Activated T-cell treated with anti-CD3 and anti-CD28 coated beads for 4 hours (primary cell): ENCODE results near the gene FYN.

Experiments used
- DNase-seq: peaks from one replicate; pipeline ENCODE4 v3.0.0-alpha.2; 2020

FYN gene

GRCh38 chr6:111766201-111766857 lies 106.9 kb downstream of the FYN start:
- DNase-seq = no peak

- no peak for DNase-seq
These were observed 107.5 kb downstream of the FYN start for GRCh38 chr6:111765763-111766162.

GRCh38 chr6:111764238-111765175 lies 108.7 kb downstream of the FYN start:
- peak; percentile 41 for DNase-seq

GRCh38 chr6:111763381-111763780 lies 109.9 kb downstream of the FYN start:
- no peak for DNase-seq

GRCh38 chr6:111761783-111762312 lies 111.4 kb downstream of the FYN start:
- DNase-seq = no peak

- DNase-seq = no peak
These were observed 112.0 kb downstream of the FYN start for GRCh38 chr6:111761212-111761611.

- DNase-seq = no peak
These were observed 113.1 kb downstream of the FYN start for GRCh38 chr6:111759836-111760785.

GRCh38 chr6:111759331-111759835 lies 113.9 kb downstream of the FYN start:
- no peak for DNase-seq

- no peak for DNase-seq
These were observed 114.5 kb downstream of the FYN start for GRCh38 chr6:111758608-111759329.

GRCh38 chr6:111757342-111757741 lies 115.9 kb downstream of the FYN start:
- no peak for DNase-seq

- DNase-seq = no peak
These were observed 118.8 kb downstream of the FYN start for GRCh38 chr6:111754423-111754822.

- DNase-seq = no peak
These were observed 119.7 kb downstream of the FYN start for GRCh38 chr6:111753573-111753972.

- DNase-seq = no peak
These were observed 120.8 kb downstream of the FYN start for GRCh38 chr6:111752476-111752875.

GRCh38 chr6:111750753-111751673 lies 122.2 kb downstream of the FYN start:
- no peak for DNase-seq

GRCh38 chr6:111750153-111750552 lies 123.1 kb downstream of the FYN start:
- DNase-seq = no peak

- no peak for DNase-seq
These were observed 125.0 kb downstream of the FYN start for GRCh38 chr6:111748231-111748647.

GRCh38 chr6:111747829-111748228 lies 125.4 kb downstream of the FYN start:
- no peak for DNase-seq

GRCh38 chr6:111747396-111747795 lies 125.9 kb downstream of the FYN start:
- DNase-seq = no peak

GRCh38 chr6:111746983-111747382 lies 126.3 kb downstream of the FYN start:
- DNase-seq = no peak

GRCh38 chr6:111745636-111746035 lies 127.6 kb downstream of the FYN start:
- DNase-seq = no peak

- no peak for DNase-seq
These were observed 128.1 kb downstream of the FYN start for GRCh38 chr6:111745186-111745585.
